NCI-H2196 (cell line): ENCODE measurements around the gene HNRNPA0.
A peak's percentile ranks its signal among the peaks of the same experiment; 100 is the strongest.

Experiments
- DNase-seq: peaks from one replicate; lab custom pipeline; 2025; ENCODE audit not compliant: unreplicated experiment; lab: John Stamatoyannopoulos, UW

HNRNPA0 gene

DNA sequence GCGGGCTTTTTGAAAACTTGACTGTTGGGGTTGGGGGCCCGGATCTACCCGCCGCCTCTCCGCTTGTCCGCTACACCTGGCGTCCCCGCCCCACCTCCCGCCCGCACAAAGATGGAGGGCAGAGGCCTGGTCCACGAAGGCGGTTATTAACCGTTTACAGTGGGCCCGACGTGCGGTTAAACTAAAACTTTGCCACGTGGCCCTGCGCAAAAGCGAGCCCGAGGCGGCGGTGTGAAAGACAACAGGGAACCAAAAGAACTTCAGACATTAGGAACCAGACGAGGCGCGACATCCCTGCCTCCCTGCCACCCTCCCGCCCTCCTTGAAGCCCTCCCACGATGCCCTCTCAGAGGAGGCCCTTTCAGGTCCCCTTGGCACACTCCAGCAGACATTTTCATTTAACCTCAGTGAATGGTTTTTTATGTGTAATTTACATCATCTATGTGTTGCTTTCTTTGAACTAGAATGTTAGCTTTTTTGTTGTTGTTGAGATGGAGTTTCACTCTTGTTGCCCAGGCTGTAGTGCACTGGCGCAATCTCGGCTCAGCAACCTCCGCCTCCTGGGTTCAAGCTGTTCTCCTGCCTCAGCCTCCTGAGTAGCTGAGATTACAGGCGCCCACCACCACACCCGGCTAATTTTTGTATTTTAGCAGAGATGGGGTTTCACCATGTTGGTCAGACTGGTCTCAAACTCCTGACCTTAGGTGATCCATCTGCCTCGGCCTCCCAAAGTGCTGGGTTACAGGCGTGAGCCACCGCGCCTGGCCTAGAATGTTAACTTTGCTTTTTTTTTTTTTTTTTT, 999 bp upstream of the HNRNPA0 start:
- DNase-seq, result no peak

DNA sequence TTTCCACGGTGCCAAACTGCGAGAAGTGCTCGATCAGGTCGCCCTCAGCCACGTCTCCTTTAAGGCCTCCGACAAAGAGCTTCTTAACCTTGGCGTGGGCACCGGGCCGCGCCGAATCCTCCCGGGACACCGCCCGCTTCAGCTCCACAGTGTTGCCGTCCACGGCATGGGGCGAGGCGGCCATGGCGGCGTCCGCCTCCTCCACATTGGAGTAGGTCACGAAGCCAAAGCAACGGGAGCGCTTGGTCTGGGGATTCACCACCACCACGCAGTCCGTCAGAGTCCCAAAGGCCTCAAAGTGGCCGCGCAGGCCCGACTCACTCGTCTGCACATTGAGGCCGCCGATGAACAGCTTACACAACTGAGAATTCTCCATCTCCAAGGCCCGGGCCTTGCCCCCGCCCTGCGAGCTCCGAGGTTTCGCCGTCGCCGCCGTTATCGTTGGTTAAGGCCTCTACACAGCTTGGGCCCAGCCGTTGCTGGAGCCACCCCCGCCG, 424 bp downstream of the HNRNPA0 start:
- peak; percentile 43 for DNase-seq

DNA sequence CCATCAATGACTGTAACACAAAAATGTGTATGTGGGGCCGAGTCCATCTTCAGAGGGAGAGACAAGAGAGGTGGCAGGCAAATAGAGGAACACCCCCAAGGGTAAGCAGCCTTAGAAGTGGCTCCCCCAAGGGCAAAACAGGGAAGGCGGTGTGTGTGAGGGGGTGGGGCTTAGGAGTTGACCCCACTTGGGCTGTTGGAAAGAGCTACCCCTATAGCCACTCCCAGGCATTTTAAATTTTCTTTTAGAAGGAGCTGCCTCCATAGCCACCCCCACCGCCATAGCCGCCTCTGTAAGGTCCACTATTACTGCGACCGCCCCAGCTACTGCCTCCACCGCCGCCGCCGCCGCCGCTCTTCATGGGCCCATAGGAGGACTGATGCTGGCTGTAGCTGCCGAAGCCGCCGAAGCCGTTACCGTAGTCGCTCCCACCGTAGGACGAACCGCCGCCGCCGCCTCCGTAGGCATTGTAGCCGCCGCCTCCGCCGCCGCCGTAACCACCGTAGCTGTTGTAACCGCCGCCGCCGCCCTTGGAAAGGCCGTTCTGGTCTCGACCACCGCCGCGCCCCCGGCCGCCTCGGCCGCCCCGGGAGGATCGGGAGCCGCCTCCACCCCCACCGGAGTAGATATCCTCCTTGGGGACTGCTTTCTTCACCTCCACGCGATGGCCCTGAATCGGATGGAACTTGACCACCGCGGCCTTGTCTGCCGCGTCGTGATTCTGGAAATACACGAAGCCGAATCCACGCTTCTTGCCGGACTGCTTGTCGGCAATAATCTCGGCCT, 1.1 kb downstream of the HNRNPA0 start:
- DNase-seq, result no peak

DNA sequence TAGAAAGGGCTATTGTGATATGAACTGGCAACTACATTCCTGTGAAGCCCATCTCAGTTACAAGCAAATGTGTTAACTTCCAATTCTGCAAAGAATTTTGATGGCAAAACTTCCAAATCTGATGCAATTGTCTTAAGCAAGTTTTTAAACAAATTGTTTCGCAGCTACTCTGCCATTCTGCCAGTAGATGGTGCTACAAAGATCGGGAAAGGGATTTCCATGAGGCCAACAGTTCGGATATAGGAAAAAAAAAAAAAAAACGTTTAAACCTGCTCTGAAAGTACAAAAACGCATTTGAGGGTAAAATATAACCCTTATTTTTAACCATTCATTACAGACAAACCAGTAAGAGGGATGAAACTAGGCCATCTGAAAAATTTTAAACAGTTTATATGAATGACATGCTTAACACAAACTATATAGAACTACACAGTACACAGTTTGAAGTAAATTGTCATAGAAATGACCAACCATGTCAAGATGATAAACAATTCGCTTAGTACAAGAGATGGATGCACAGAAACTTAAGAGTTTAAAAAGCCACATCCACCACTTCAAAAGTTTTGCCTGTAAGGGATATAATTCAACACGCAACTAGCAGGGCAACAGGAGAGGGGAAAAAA, 2.2 kb downstream of the HNRNPA0 start:
- DNase-seq, result peak; percentile 56

DNA sequence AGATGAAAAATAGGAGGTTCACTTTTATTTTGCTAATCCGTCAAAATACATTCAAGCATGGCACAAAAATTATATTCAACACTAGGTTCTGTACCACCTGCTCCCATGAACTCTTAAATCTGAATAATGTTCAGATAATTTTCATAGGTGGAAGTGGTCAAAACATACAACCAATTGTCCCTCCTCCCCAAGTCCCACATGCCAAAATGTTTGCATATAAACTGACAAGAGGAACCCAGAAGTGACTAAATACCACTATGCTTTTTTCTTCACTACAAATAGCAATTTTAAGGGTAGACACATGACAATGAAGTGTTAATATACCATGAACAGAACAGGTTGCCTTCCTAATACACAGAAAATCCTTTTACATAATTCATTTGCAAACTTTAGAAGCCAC, 3.7 kb downstream of the HNRNPA0 start:
- no peak for DNase-seq

DNA sequence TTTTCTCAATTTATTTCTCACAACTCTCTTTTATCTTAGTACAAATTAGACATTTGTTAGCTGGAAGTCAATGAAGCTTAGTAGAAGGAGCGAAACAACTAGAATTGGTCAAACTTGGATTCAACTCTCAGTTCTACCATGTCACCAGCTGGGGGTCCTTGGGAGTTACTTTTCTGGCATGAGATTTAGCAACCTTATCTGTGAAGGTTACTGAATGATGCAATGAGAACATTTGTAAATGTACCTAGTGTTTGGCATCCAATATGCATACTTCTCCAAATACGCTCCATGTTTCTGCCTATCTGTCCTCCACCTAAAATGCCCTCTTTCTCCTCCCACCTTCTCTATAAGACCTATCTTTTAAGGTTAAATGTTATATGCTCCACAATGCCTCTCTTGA, 6.3 kb downstream of the HNRNPA0 start:
- DNase-seq, result no peak

DNA sequence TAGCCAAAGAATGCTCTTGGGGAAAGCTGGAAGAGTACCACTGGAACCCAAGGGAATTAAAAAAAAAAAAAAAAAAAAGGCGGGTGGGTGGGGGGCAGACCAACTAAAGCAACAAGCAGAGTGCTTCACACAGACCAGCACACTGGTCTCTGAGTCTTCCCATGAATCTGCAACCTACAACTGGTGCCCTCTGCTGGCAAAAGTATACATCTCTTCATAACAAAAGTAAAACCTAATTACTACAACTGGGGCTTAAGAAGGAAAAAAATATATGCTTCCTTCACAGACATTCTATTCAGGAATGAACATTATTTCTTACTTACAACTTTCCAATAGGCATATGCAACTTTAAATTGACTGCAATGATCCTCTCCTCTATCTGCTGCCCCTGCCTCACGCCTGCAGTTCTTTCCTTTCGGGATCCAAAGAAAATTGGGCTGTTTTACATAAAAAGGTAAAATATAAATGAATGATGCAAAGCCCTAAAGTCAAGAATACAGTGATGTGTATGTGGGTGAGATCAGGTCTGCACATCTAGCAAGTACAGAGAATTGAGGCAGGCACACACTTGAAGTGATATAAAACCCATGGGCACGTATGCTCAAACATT, 11.0 kb downstream of the HNRNPA0 start:
- DNase-seq, result peak; percentile 69

DNA sequence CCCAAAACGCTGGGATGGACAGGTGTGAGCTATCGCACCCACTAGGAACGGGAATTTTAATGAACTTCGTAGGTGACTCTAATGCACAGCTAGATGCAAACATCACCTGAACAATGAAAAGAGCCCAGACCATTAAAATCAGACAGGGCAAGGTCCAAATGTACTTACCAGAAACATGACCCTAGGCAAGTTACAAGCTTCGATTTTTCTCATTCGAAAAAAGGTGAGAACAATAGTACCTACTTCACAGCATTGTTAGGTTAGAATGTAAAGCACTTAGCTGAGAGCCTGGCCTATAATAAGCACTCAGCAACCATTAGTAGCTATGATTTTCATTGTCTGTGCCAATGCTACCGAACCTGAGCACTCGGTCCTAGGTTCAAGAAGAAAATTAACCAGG, 12.4 kb downstream of the HNRNPA0 start:
- DNase-seq, result no peak

DNA sequence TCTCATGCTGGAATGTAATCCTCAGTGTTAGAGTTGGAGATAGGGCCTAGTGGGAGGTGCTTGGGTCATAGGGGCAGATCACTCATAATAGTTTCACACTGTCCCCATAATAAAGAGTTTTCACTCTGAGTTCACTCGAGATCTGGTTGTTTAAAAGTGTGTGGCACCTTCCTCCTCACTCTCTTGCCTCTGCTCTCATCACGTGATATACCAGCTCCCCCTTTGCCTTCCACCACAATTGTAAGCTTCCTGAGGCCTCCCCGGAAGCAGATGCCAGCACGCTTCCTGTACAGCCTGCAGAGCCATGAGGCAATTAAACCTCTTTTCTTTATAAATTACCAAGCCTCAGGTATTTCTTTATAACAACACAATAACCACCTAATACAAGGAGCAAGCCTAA, 14.4 kb downstream of the HNRNPA0 start:
- DNase-seq, result no peak

DNA sequence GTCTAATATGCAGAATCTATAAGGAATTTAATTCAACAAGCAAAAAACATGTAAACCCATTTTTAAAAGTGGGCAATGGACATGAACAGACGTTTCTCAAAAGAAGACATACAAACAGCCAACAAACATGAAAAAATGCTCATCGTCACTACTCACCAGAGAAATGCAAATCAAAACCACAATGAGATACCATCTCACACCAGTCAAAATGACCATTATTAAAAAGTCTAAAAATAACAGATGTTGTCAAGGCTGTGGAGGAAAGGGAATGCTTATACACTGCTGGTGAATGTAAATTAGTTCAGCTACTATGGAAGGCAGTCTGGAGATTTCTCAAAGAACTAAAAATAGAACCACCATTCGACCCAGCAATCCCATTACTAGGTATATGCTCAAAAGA, 15.2 kb downstream of the HNRNPA0 start:
- DNase-seq, result no peak

DNA sequence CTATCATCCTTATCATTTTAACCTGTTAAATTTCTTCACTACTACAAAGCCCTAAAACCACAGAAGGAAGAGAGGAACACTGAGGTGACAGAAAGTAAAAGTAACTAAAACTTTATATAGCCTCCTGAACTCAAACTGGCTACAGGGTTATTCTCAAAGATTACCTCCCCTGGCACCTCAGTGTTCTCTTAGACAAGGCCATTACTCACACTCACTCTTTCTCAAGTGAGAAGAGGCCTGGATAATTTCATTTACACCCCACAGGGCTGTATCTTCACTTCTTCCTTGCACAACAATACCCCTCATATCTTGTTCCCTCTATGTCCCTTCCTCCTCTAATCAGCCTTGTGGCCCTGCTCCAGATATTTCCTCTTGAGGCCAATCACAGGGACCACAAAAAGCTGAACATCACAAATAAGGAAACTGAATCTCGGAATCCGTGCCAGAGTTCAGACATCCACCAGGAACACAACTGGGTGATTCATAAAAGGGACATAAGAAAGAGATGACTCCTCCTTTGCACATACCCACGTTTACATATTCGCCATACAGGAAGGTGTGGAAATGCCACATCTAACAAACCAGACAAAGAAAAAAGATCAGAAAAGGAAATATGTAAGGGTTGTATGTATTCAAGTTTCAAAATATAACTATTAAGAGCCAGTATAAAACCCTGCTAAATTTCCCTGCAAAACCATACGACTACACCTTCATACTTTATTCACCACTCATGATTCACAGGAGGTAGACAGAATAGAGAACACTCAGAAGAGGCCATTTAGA, 16.6 kb downstream of the HNRNPA0 start:
- no peak for DNase-seq

DNA sequence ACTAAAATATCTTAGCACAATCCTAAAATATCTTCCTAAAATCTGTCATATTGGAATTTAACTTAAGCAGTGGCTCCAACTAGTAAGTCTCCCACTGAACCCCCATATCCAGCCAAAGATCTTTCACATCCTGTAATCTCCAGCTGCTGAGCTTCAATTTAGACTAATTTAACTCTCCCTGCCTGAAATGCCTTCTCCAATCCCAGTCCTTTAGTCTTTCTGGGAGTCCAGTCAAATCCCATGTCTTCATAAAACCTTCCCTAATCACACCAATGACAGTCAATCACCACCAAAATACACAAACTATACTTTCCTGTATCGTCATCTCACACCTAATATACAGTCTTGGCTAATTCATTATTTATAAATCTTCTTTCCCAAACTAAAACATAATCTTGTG, 17.7 kb downstream of the HNRNPA0 start:
- DNase-seq, result no peak

DNA sequence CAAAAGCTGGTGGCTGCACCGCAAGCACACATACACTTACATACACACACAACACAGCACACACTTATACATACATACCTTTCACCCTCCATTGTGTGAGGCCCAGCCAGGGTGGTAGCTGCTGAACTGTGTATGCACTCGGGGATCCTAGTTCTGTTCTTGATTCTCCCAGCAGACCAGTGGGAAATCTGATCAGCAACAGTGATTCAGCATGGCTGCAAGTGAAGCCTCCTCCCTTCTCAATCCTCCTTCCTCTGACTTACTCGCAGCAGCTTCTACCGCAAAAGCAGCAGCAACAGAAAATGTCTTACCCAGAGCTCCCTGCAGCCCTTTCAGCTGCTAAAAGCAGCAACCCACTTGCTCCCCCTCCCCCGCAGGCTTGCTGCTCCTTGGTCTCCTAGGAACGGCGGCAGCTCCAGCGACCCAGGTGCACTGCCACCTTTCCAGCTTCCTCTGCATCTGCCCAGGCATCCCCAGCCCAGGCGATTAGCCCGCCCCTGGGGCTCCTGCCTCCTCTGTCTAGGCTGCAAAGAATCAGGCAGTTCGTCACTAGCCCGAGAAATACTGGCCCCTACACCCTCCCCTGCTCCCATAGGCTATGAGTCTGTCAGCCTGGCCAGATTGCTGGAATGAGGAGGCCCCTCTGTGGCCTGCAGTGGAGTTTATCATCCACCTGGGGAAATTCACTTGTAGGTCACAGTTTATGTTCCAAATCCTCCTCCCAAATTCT, 18.4 kb downstream of the HNRNPA0 start, which contains the start of gene KLHL3:
Gene KLHL3, minus strand, starts transcription at position 535 of the 730 bp plus-strand sequence. Its CDS starts 443 bp downstream, at position 92.
- peak; percentile 42 for DNase-seq

DNA sequence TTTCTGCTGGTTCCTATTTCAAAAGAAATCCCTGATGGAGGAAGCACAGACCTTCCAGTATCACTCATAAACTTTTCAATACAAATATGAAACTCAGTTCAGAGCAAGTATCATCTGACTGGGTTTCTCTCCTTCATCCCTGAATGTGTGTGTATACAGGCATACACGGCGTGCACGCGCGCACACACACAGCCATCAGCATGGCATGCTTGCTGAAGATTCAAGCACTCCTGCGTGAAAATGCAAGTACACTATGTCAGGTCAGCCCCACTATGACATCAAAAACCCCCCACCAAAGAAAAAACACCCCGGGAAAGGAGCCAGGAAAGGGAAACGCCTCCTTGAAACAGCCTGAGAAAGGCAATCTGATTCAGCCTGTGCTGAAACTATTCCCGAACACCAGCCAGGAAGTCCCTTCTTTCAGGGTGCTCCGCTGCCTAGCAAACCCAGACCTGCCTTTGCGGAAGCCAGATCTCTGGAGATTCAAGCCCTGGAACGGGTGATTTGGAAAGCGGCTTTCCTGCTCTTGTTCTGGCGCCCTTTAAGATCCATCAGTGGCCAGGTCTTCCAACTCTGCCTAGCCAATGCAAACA, 19.1 kb downstream of the HNRNPA0 start:
- no peak for DNase-seq

DNA sequence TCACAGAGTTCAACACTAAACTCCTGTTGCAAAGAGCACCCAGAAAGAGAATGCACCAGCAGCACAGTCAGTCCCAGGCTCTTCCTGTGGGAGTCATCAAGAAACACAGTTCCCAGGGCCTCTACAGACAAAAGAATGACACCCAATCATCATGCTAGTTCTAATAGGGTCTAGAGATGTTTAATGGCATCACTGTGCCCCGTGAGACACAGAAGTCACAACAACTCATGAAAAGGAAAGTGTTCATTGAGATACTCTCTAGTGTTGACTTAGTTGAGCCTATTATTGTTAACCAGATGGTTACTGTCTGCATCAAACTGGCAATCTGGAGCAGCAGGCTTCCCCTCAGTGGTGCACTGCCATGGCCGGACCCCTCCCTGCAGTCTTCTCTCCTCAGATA, 19.8 kb downstream of the HNRNPA0 start:
- DNase-seq, result no peak

DNA sequence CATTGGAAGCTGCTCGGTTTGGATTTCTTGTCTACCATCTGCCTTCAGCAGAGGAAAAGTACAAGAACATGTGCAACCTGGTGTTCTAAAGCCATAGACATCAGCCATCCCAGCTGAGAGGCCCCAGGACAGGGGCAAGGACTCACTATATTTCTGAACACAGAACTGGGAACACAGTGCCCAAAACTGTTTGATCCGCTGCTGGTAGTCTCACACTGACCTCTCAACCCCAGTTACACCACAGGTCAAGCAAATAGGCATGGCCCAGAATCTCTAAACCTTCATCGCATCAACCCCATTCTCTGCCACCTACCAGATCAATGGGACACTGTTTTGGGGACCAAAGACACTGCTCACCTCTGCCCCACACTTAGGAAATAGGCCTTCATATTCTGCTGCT, 20.2 kb downstream of the HNRNPA0 start:
- DNase-seq, result no peak

DNA sequence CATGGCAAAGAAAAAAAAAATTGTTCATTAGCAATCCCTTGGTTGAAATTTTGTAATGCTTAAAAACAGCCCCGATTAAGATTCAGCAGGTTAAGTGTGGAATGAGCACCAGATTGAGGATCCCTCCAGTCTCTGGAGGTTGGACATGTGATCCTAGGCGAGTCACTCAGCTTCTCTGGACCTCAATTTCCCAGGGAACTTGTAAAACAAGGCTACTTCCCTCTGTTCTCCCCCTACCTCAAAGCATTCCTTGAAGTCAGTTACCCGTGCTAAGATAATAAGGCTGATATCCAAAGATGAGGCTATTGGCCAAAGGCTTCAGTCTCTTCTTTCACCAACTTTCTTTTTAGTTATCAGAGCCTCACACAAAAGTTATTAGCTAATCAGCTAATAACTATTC, 21.2 kb downstream of the HNRNPA0 start:
- DNase-seq, result no peak

DNA sequence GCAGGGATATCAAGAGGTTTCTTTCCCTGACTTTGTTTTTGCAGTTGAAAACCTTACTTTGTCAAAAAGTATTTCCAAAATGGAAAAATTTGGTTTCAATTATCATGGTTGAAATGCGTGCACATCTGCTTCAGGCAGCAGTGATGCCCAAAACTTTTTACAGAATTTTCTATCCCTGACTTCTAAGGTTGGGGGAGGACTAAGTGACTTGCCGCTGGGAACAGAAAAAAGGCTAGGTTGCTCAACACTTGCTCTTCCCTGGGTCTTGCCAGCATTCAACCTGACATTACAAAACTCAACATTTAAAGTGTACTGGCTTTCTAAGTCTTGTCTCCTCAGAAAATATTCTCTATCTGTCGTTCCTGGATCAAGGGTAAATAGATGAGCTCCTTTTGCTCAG, 23.0 kb downstream of the HNRNPA0 start:
- no peak for DNase-seq

DNA sequence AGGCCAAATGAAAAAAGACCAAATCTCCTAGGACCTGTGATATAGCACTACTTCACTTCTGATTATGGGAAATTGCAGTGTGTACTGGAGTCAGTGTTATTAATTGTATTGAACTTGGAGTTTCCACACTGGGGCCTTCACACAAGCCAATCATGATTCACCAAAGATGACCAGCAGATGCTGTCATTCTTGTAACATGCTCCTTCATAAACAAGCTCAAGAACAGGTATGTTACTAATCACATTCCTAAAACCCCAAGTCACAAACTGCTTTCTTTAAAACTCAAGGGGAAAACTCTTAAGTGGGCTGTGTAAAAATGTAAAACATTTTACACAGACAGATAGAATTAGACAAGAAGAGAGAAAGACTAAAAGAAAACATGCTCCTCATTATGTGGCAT, 23.8 kb downstream of the HNRNPA0 start:
- DNase-seq, result no peak
